H1 (cell line): Measurements from ENCODE around the gene ZNF669. TPM values are rescaled to one million over a fixed set of nuclear protein-coding genes. Genes with fewer than 3 reads are reported as not detected.

Experiments used
- CREB1 ChIP-seq: IDR thresholded peaks from 2 replicates; pipeline ENCODE4 v1.6.1; 2012; ENCODE audit warnings: inconsistent platforms
- CTCF ChIP-seq, 3 experiments: IDR thresholded peaks; 1 replicate in 2 of 3; 2 replicates in 1 of 3; pipeline versions ENCODE4 v1.5.1 to v1.6.1; 2011; ENCODE audit warnings: low read length in 3 of 3, mild to moderate bottlenecking in 3 of 3, inconsistent platforms in 2 of 3, low read depth in 1 of 3, moderate library complexity in 1 of 3; ENCODE audit not compliant: insufficient read depth in 1 of 3; ENCODE audit errors: control extremely low read depth in 1 of 3
- JUN ChIP-seq: IDR thresholded peaks from 2 replicates; pipeline ENCODE4 v1.6.1; 2011; ENCODE audit warnings: low read depth, mild to moderate bottlenecking, improper control_type of control experiment, low read length
- SAP30 ChIP-seq: fragments of 300-600 bp; sonication (generic); IDR thresholded peaks from 2 replicates; pipeline ENCODE4 v1.7.1; 2012; ENCODE audit warnings: low read length, moderate library complexity, mild to moderate bottlenecking, inconsistent platforms; ENCODE audit not compliant: insufficient read depth, insufficient replicate concordance
- SIX5 ChIP-seq: IDR thresholded peaks from 2 replicates; pipeline ENCODE4 v1.6.1; 2011; ENCODE audit warnings: mild to moderate bottlenecking, low read depth, low read length
- SP2 ChIP-seq: IDR thresholded peaks from 2 replicates; pipeline ENCODE4 v1.6.1; 2012; ENCODE audit warnings: mild to moderate bottlenecking, low read length, inconsistent platforms
- SUZ12 ChIP-seq: fragments of 200-600 bp; sonication (generic); IDR thresholded peaks from 2 replicates; pipeline ENCODE4 v1.6.1; 2012; ENCODE audit warnings: mild to moderate bottlenecking, inconsistent platforms, low read length, moderate library complexity, mixed read lengths
- polyA plus RNA-seq, 7 experiments: library from polyadenylated mRNA; depleted of rRNA in 3 of 7; stranded (reverse) in 5 of 7; unstranded in 2 of 7; fragments of >200 nt in 5 of 7; fragments of 200-250 nt in 2 of 7; gene quantifications; 1 replicate in 5 of 7; 2 replicates in 1 of 7; 4 replicates in 1 of 7; pipeline versions ENCODE4 v1.2.1 to v1.2.3, GENCODE V29; 2011 to 2013; ENCODE audit warnings: missing spikeins in 2 of 7, mixed read lengths in 2 of 7
- total RNA-seq: library from RNA; stranded (reverse); fragmentation: NEBNext Ultra II Directional; extraction: Animal tissue kit (Norgen Biotek cat#: 25700); gene quantifications from 2 replicates; pipeline ENCODE4 v1.2.1, GENCODE V29; 2021

Gene ZNF669
- total and polyA plus RNA-seq, 2 of the 8 experiments (the other 6 are each of a cell fraction or from before 2014, with no cell fraction given) = 4.8 to 20.3 TPM

DNA sequence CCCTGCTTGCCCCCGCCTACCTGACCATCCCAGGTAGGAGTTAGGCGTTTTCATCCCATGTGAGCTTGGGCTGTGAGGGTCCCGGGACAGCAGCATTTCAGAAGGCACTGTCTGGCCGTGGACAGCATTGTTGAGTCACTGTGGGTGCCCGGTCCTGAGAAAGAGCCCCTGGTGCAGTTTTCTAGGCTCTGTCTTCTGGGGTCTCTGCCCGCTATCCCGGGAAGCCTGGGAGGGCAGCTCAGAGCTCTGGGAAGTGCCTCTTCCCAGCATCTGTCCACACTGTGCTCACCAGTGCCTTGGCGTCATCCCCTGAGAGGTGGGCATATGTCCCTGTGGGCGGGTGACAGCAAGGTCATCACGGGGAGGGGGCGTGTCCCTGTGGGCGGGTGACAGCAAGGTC is 11.4 kb upstream of the ZNF669 start (continued):
- TF ChIP-seq SIX5 = no peak
- no peak for TF ChIP-seq JUN
- no peak for TF ChIP-seq SP2
- no peak for TF ChIP-seq CREB1
- TF ChIP-seq CTCF (IDR thresholded peaks at IDR 0.05; ENCODE audit: control extremely low read depth in 1 of 3, insufficient read depth in 1 of 3, low read depth in 1 of 3, low read length in 3 of 3) = no peak
- no peak for TF ChIP-seq SAP30
- TF ChIP-seq SUZ12 = no peak
